HG03342 (cell line): ENCODE results near the gene KRTAP10-1.
"Not testable (repeated sequence)": the region's sequence is repeated elsewhere in the genome, so short reads cannot be mapped to it uniquely, and the experiment has no call there.

Experiments used
- ATAC-seq: cut with Tn5 transposase; IDR thresholded peaks from one replicate; pipeline ENCODE4 v1.9.1; 2021; ENCODE audit warnings: mild to moderate bottlenecking, moderate library complexity; ENCODE audit not compliant: unreplicated experiment

KRTAP10-1 gene

DNA sequence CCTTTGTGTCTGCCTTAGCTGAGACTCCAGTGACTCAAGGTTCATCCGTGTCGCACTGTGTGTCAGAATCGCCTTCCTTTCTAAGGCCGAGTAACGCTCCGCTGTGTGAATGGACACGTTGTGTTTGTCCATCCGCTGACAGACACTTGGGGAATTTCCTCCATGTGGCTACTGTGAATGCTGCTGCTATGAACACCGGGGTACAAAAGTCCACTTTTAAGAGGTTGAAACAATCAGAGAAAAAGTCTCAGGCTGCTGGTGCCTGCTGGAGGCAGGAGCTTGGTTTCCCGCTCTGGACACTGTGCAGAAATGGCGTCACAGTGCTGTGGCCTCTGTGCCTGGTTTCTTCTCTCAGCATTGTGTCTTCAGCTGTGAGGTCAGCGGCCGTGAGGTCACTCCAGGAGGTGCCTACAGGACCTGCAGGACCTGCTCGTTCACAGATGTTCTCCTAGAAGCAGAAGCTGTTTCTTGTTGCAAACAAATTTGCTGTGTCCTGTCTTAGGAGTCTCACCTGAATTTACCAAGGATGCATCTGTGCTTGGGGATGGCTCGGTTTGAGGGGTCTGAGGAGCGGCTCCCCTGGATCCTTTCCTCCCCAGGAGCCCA, 34.2 kb downstream of the KRTAP10-1 start:
- no peak for ATAC-seq

DNA sequence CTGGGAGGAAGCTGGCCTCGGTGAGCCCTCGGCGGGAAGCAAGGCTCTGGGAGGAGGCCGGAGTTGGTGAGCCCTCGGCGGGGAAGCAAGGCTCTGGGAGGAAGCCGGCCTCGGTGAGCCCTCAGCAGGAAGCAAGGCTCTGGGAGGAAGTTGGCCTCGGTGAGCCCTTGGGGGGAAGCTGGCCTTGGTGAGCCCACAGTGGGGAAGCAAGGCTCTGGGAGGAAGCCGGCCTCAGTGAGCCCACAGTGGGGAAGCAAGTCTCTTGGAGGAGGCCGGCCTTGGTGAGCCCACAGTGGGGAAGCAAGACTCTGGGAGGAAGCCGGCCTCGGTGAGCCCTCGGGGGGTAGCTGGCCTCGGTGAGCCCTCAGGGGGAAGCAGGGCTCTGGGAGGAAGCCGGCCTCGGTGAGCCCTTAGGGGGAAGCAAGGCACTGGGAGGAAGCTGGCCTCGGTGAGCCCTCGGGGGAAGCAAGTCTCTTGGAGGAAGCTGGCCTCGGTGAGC, 36.0 kb downstream of the KRTAP10-1 start:
- no peak for ATAC-seq

DNA sequence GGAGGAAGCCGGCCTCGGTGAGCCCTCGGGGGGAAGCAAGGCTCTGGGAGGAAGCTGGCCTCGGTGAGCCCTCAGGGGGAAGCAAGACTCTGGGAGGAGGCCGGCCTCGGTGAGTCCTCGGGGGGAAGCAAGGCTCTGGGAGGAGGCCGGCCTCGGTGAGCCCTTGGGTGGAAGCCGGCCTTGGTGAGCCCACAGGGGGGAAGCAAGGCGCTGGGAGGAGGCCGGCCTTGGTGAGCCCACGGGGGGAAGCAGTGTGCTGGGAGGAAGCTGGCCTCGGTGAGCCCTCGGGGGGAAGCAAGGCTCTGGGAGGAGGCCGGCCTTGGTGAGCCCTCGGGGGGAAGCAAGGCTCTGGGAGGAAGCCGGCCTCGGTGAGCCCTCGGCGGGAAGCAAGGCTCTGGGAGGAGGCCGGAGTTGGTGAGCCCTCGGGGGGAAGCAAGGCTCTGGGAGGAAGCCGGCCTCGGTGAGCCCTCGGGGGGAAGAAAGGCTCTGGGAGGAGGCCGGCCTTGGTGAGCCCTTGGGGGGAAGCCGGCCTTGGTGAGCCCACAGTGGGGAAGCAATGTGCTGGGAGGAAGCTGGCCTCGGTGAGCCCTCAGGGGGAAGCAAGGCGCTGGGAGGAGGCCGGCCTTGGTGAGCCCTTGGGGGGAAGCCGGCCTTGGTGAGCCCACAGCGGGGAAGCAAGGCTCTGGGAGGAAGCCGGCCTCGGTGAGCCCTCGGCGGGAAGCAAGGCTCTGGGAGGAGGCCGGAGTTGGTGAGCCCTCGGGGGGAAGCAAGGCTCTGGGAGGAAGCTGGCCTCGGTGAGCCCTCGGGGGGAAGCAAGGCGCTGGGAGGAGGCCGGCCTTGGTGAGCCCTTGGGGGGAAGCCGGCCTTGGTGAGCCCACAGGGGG, 36.7 kb downstream of the KRTAP10-1 start:
- ATAC-seq, result not testable (repeated sequence)

DNA sequence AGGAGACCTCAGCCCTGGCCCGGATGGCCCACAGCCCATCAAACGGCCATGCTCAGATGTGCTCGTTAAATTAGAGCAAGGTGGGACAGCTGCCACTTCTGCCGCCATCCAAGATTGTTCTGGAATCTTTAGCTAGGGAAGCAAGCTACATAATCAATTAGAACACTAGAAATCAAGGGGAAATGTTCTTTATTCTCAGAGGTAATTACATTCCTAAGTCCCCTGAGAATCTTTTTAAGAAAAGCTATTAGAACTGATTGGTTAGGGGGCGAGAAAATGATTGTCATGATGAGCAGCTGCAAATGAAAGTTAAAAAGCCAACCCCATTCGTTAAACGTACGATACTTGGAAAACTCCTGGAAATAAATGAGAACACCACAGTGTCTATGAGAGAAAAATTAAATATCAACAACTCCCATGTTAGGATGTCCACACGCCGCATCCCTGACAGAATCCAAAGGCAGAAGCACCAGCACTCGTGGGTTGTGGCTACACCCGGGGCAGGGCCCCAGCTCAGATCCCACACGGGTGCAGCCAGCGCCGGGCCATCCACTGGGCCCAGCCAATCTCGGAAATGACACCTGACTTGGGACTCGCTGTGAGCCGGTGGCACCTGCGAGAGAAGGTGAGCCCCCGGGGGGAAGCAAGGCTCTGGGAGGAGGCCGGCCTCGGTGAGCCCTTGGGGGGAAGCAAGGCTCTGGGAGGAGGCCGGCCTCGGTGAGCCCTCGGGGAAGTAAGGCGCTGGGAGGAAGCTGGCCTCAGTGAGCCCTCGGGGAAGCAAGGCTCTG, 37.6 kb downstream of the KRTAP10-1 start:
- ATAC-seq, result no peak

DNA sequence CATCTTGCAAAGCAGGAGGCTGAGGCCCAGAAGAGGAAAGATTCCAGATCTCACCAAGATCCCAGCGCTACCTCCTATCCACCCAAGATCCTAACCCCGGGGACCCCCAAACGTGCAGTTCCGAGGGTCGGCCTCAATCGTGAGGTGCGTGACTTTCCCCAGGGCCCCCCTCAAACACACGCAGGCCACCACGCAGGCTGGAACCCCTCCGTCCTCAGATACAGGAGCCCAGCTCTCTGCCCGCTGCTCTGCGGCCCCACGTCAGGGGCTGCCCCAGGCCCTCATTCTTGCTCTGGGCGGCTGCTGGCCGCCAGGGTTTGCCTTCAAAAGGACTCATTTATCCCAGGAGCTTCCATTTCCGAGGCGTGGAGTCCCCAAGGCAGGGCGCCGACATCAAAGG, 39.9 kb downstream of the KRTAP10-1 start:
- ATAC-seq, result no peak

DNA sequence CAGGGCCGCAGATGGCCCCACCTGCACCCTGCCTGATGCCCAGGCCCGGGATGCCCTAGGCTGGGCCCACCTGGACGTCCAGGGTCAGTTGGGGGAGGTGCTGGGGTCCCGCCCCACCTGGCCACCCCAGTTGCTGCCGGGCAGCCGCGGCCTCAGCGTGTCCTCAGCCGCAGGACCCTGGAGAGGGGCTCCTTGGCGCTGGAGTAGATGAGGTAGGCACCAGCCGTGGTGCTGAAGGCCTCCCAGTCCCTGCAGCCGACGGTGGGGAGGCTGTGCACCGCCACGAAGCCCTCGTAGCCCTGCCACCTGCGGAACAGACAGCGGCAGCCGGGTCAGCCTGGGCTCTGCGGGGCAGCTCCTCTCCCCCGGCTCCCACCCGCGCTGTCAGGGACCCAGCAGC, 40.4 kb downstream of the KRTAP10-1 start:
- no peak for ATAC-seq

DNA sequence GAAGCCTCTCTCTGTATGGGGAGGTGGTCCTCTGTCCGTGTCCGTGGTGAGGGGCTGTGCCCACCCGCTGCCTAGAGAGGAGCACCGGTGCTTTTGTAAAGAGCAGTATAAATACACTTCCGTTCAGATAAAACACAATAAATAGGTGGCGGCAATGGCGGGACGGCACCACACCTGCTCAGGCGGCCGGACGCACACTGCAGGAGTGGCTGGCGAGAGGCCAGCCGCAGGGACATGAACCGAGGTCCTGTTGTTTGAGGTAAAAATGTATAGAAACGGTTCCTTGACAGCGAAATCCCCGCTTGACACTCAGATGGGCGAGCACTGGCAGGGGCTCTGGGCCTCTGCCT, 40.8 kb downstream of the KRTAP10-1 start:
- no peak for ATAC-seq

DNA sequence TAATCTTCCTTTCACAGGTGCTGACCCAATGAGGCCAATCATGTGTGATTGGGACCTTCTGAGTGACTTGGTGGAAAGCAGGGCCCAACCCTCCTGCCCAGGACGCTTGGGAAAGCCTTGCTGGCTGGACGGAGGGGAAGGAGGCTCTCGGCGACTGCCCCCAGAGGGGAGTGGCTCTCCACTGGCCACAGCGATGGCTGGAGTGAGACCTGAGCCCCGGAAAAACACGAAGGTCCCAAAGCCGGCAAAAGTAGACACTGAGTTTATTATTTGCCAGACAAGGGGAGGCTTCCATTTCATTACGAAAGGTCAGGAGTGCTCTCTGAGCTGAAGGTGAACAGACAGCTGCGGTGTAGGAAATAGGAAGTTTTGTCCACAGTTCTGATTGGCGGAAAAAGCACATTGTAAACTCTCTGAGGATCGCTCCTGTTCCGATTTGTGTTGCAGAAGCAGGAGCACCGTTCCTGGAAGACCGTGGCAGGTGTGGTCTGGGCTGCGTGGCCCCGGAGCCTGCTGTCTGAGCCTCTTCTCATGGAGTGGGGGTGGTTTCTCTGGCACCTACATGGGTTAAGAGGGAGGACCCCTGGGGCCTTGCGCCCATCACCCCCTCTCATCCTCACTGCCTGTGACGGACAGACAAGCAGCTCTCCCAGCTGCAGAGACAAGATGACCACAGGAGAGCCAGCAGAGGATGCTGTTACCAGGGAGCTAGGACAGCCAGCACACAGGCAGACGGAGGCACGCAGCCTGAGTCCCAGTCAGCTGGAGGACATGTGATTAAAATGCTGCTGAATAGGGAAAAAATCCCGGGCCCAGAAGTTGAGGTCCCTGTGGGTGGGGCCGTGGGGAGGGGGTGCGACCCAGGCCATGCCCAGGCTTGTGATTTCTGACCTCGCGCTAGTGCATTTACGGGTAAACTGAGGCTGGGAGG, 41.5 kb downstream of the KRTAP10-1 start:
- no peak for ATAC-seq

DNA sequence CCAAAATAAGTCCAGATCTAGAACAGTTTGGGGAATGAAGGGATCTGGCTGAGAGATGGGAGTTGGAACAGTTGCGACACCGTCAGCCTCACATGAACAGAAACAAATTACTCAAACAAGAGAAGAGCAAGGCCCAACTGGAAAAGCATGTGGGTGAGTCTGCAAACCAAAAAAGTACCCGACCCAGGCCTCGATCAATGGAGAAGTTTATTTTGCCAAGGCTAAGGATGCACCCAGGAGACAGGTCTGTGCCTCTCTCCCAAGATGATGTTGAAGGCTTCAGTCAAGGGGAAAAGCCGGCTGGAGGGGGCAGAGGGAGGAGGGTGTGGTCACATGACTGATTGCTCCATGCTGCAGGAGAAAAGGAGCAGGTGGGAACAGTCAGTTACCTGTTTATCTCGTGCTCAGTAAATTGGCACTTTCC, 42.3 kb downstream of the KRTAP10-1 start:
- ATAC-seq, result no peak

DNA sequence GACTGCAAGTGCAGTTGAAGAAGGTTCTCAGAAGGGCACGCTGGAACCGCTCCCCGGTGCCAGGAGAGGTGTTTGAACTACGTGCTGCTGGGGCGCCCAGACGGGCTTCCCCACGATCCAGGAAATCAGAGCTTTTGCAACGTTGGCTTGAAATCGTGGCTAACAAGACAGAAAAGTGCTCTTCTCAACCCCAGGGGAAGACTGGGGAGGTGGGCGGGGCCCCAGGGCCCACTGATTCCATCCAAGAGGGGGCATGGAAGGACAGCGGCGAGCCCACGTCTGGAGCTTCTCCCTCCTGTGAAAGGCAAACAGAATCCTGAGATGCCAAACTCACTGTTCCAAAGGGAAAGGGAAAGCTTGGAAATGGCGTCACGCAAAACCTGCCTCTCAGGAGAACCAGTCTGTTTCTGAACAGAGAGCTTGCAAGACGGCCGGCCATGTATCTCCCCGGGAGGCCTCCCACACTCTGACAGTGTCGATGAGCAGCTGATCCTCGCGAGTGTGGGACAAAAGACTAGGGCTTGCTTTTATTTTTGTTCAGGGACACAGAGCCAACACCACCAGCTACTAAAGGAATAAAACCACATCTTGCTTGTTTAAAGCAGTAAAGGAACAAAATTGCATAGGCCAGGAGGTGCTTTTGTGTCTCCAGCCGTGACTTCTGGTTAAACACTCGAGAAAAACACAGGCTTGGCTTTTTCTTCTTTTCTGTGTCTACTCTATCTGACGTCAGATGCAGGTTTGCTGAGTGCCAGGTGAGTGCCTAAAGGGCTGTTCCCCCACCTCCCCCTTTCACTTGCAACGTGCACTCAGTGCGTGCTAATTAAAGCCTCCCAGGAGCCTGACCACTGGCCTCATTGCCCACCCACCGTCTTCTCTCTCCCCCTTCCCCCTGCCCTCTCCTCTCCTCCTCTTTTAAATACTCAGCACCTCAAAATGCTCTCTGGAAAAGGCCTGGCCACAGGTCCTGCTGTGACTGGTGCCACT, 43.1 kb downstream of the KRTAP10-1 start:
- no peak for ATAC-seq

DNA sequence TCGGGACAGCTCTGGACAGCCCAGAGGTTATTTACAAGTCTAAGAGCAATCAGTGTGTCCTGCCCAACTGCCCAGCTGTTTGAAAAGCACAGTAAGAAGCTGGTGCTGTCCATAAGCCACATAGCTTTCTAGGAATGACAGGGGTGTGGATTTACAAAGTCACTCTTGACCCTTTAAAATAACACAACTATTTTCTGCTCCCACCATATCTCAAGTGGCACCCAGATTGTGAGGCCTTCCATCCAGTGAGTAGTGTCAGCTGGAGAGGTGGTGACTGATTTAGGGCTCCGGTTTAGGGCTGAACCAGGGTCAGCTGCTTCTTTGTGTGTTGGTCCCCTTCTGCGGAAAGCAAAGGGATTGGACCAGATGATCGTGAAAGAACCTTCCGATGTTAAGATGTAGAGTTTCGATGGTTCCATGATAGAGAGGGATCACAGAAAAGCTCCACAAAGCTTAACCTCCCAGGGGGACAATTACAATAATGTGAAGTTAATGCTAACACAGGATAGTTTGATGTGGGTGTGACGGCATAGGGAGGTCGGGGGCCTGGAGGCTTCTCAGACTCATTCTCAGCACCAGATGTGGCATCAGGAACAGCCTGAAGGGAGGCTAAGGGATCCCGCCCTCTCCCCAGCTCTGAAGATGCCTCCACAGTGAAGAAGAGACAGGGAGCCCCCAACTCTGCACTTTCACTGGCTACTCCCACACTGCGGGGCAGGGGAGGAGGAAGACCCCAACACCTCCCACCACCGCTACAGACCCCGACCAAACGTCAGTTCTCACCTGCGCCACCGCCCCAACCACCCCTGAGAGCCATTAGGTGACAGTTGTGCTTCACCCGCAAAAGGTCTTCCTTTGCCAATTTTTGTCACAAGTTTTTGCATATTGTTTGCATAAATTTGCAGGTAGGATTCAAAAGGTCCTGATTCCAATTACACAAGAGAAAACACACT, 44.1 kb downstream of the KRTAP10-1 start:
- ATAC-seq, result no peak

DNA sequence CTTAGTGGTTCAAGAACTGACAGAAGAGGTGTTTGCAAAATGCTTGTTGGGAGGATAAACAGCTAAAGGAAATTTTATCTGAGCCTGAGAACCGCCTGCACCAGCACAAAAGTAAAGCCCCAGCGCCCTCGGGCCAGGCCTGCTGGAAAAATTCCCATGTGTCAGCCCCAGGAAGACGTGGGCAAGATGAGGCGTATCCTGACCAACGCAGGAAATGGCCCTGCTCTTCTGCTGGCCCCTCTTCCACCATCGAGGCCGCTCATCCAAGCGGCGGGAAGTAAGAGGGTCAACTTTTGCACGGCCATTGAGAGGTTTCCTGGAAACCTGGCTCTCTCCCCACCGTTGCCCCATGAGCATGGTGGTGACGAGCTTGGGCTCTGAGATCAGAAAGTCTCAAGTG, 45.0 kb downstream of the KRTAP10-1 start:
- no peak for ATAC-seq

DNA sequence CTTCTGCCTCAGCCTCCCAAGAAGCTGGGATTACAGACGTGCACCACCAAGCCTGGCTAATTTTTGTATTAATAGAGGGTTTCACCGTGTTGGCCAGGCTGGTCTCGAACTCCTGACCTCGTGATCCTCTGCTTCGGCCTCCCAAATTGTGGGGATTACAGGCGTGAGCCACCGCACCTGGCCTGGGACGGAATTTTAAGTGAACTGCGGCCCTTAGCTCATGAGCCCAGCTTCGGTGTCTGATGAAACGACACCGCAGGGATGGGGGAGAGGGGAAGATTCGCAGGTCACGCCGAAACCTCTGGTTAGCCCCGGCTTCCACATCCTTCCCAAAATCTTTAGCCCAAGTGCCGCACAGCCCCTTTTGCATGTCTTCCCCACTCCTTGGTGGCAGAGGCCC, 45.6 kb downstream of the KRTAP10-1 start:
- ATAC-seq, result no peak

DNA sequence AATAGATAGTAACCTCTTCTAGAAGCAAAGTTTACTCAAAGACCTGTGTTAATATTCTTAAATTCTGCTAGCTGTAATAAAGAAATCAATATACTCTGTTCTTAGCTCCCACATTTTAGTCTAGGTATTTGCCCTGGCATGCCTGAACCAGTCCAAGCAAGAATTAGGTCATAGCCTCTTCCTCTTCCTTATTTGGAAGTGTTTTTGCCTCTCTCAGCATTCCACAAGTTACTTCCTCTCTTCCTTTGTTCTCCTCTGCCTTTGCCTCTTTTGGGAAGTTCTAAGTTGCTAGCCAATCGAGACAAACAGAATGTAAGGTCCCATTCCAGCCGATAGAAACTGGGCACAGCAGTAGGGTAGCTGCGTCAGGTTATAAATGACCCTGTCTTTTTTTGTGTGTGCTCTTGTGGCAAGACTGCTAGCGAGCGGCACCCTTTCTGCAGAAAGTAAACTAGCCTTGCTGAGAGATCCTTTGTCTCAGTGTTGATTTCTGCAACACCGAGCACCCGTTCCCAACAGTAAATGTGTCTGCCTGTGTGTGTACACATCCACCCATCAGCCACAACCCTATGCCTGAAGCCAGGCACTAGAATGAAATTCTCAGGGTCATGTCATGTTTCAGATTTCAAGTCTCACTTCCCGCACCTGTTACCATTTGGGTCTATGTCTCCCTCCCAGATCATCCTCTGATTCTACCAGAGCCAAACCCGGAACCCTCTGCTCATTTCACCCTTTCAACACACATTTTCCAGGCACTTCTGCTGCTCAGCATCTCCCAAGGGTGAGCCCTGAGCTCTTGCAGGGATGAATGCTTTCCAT, 47.2 kb downstream of the KRTAP10-1 start:
- no peak for ATAC-seq

DNA sequence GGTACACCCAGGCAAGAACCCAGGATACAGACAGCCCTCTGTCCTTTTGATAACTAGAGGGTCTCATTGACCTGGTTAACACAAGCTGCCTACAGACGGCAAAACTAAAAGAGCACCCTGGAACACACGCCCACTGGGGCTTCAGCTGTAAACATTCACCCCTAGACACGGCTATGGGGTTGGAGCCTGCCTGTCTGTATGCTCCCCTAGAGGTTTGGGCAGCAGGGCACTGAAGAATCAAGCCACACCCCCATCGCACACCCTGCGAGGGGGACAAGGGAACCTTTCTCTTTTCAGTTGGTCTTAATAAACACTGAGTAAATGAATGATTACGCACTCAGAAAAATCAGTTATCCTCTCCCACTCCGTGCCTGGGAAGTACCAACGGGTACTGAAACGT, 49.2 kb downstream of the KRTAP10-1 start:
- ATAC-seq, result no peak

DNA sequence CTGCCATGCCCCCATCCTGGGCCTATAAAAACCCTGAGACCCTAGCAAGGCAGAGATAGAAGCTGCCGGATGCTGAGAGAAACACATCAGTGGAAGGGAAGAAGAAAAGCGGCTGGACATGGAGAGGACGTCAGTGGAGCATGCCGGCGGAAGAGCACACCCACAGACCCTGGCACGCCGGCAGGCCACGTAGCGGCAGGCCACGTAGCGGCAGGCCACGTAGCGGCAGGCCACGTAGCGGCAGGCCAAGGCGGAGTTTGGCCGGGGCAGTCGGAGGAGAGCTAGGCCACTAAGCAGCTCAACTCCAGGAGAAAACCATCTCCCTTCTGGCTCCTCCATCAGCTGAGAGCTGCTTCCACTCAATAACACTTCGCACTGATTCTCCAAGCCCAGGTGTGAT, 49.6 kb downstream of the KRTAP10-1 start:
- no peak for ATAC-seq

DNA sequence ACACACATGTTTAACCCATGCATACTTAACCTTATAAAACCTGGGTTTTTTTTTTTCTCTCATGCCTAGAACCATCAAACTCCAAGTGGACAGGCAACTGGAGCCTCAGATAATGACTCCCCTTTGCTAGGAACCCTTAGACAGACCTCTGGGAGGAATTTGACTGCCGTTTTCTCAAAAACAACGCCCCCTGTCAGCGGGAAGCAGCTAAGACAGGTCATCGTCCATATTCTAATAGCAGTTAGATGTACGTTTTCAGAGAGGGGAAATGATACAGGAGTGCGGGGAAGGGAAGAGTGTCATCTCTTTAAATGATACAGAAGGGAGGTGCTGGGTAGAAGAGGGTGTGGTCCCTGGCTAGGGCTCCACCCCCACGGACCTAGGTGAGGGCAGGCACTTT, 50.0 kb downstream of the KRTAP10-1 start:
- no peak for ATAC-seq
